ENCODE results near the gene GRXCR2.

DNA sequence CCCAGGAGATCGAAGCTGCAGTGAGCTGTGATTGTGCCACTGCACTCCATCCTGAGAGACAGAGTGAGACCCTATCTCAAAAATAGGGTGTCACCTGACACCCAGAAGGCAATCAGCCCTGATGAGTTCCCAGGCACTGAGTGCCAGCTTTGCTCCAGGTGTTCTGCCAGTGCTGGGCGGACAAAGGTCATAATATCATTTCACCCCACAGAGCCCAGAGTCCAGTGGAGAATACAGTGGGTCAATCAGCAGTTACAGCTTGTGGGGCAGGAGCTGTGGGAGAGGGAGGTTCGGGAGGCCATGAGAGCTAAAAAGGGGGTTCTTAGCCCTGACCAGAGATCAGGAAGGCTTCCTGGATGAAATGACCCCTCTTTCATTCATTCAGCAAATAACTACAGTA lies 39.2 kb upstream of the GRXCR2 start:
- TF ChIP-seq, protein P1, sequence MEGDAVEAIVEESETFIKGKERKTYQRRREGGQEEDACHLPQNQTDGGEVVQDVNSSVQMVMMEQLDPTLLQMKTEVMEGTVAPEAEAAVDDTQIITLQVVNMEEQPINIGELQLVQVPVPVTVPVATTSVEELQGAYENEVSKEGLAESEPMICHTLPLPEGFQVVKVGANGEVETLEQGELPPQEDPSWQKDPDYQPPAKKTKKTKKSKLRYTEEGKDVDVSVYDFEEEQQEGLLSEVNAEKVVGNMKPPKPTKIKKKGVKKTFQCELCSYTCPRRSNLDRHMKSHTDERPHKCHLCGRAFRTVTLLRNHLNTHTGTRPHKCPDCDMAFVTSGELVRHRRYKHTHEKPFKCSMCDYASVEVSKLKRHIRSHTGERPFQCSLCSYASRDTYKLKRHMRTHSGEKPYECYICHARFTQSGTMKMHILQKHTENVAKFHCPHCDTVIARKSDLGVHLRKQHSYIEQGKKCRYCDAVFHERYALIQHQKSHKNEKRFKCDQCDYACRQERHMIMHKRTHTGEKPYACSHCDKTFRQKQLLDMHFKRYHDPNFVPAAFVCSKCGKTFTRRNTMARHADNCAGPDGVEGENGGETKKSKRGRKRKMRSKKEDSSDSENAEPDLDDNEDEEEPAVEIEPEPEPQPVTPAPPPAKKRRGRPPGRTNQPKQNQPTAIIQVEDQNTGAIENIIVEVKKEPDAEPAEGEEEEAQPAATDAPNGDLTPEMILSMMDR (conservative IDR thresholded peaks at IDR 0.05; ENCODE audit: low read length): no peak
- no peak for TF ChIP-seq EZH2phosphoT487 (IDR thresholded peaks at IDR 0.05; ENCODE audit: borderline replicate concordance)
